HEK293 (cell line): Measurements from ENCODE around the gene METTL6.

Experiments used
- ATF2 ChIP-seq: fragments of 450-650 bp; formaldehyde crosslinking; IDR thresholded peaks from 2 replicates; pipeline ENCODE4 v1.5.1; 2016; ENCODE audit warnings: missing biosample characterization, missing genetic modification characterization, low read depth
- CTCF ChIP-seq: fragments of 450-650 bp; formaldehyde crosslinking; IDR thresholded peaks from 2 replicates; pipeline ENCODE4 v1.5.1; 2016; ENCODE audit warnings: missing biosample characterization, missing genetic modification characterization
- PRDM10 ChIP-seq: fragments of 450-650 bp; formaldehyde crosslinking; IDR thresholded peaks from 2 replicates; pipeline ENCODE4 v1.5.1; 2016; ENCODE audit warnings: missing biosample characterization, missing genetic modification characterization
- ZBTB17 ChIP-seq: fragments of 450-650 bp; formaldehyde crosslinking; IDR thresholded peaks from 2 replicates; pipeline ENCODE4 v1.5.1; 2016; ENCODE audit warnings: missing biosample characterization, missing genetic modification characterization
- ZFP3 ChIP-seq: fragments of 450-650 bp; formaldehyde crosslinking; IDR thresholded peaks from 2 replicates; pipeline ENCODE4 v1.5.1; 2016; ENCODE audit warnings: low read depth, missing biosample characterization, missing genetic modification characterization
- ZNF138 ChIP-seq: fragments of 450-650 bp; formaldehyde crosslinking; IDR thresholded peaks from 2 replicates; pipeline ENCODE4 v1.5.1; 2016; ENCODE audit warnings: missing biosample characterization, missing genetic modification characterization, borderline replicate concordance
- ZNF19 ChIP-seq: fragments of 450-650 bp; formaldehyde crosslinking; IDR thresholded peaks from 2 replicates; pipeline ENCODE4; 2016; ENCODE audit warnings: missing biosample characterization, missing genetic modification characterization, low read depth
- ZNF274 ChIP-seq, 2 experiments: fragments of 200-500 bp in 1 of 2; fragments of 450-650 bp in 1 of 2; sonication (Bioruptor generic) in 1 of 2; formaldehyde crosslinking in 1 of 2; IDR thresholded peaks; 2 replicates each; pipeline versions ENCODE4 v1.5.1 to v1.6.1; 2014 to 2016; ENCODE audit warnings: borderline replicate concordance in 1 of 2, inconsistent platforms in 1 of 2, low read length in 1 of 2, missing biosample characterization in 1 of 2, missing genetic modification characterization in 1 of 2
- ZNF501 ChIP-seq: fragments of 450-650 bp; formaldehyde crosslinking; IDR thresholded peaks from 2 replicates; pipeline ENCODE4 v1.5.1; 2016; ENCODE audit warnings: missing biosample characterization, missing genetic modification characterization

- no peak for TF ChIP-seq ZNF19 (tag by site-specific recombination)
- no peak for TF ChIP-seq ZNF274 (IDR thresholded peaks at IDR 0.05; ENCODE audit: low read length)
- no peak for TF ChIP-seq ZNF274 (tag by site-specific recombination; IDR thresholded peaks at IDR 0.05; ENCODE audit: borderline replicate concordance)
- no peak for TF ChIP-seq CTCF (tag by site-specific recombination)
- TF ChIP-seq ZNF501 (tag by site-specific recombination): no peak
- TF ChIP-seq ZFP3 (tag by site-specific recombination): no peak
- no peak for TF ChIP-seq ATF2 (tag by site-specific recombination)
- TF ChIP-seq PRDM10 (tag by site-specific recombination): no peak
- no peak for TF ChIP-seq ZNF138 (tag by site-specific recombination)
- no peak for TF ChIP-seq ZBTB17 (tag by site-specific recombination)
Observed at GRCh38 chr3:15368561-15369135, 58.7 kb downstream of the METTL6 start.
